Globus pallidus (tissue), 1 donor: ENCODE measurements around the gene SULT1C3.

Experiments
- DNase-seq: peaks from one replicate; pipeline ENCODE4 v3.0.0-alpha.2; 2015; ENCODE audit warnings: low spot score

The SULT1C3 gene

DNA sequence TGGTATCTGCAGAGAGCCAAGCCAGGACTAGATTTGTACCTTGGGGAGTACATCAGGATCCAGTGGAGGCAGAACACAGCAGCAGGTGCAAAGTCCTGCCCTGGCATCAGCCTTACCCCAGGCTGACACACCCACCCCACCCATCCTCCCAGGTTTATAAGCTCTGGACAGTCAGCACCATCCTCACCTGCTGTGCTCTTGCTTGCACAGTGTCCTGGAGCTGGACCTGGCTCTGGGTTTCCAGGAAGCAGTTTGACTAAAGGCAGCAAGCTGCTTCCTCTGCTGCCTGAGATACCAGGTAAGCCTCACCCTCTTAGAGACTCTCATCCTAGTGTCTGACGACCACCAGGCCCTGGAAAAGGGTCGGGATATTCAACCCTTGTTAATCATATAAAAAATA is at the start of gene SULT1C3:
SULT1C3 (plus strand) TSS at position 183 of the 400 bp plus-strand sequence. CDS start 7,227 bp downstream, outside the sequence.
- DNase-seq: no peak

DNA sequence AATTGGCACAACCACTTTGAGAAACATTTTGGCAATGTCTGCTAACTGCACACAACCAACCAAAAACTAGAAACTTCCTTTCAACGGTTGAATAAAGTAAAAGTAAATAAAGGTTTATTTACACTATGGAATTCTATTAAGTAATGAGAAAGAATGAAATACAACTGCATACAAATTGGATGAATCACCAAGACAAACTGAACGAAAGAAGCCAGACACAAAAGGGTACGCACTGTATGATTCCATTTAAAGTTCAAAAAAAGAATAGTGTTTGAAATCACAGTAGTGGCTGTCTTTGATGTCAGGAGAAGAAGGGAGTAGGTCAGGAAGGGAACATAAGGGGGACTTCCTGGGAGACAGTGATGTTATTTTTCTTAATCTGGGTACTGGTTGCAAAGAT is 46.5 kb upstream of the SULT1C3 start:
- no peak for DNase-seq

DNA sequence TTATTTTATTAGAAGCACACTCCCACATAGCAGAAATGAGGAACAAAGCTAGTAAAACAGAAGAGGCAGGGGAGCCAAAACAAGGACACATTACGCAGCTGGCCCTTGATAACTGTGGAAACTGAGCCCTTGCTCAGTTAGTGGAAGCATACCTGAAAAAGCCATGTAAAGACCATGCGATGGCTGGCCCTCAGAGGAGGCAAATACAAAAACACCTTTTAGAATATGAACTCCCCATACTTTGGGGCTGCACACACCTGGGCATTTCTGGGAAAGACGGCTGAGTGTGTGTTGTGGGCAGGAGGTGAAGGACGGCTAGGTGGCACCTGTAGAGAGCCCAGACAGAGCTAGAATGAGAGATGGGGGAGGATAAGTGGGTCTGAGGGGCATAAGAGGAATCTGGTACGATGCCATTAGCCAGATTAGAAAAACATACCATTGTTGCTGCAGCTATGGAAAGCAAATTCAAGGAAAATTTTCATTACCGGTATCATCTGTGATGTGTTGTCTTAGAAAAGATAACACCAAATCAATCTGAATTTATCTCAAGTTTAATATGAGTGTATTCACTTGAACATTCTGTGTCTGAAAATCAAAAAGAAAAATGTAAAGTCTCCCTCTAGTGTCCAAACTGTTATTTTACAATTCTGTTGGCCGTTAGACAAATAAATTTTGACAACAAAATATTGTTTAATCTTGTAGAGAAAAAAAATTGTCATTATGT is 45.2 kb upstream of the SULT1C3 start:
- no peak for DNase-seq

DNA sequence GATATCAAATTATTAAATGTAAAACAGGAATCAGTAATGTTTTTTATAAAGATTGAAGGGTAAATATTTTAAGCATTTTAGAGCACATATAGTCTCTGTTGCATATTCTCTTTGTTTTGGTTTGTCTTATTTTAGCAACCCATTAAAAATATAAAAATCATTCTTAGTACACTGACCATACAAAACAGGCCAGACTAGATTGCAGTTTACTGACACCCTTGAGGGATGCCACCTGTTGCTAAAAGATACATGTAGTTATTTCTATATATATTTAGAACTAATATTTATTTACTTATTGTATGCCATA is 44.7 kb upstream of the SULT1C3 start:
- DNase-seq: no peak

DNA sequence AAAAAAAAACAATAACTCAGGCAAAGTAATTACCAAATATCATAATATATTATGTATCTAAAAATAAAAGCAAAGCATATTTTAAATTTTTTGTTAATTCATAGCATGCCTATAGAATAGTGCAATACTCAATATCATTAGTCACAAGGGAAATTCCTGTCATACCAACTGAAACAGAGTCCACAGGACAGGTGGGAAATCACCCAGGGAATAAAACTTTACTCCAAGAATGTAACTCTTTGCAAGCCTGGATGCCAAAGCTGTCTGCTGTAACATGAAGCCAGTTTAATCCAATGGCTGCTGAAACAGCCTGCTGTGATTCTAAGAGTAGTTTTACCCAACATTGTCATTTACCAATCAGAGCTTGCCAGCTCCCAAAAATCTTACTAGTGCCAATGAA is 40.0 kb upstream of the SULT1C3 start:
- no peak for DNase-seq

DNA sequence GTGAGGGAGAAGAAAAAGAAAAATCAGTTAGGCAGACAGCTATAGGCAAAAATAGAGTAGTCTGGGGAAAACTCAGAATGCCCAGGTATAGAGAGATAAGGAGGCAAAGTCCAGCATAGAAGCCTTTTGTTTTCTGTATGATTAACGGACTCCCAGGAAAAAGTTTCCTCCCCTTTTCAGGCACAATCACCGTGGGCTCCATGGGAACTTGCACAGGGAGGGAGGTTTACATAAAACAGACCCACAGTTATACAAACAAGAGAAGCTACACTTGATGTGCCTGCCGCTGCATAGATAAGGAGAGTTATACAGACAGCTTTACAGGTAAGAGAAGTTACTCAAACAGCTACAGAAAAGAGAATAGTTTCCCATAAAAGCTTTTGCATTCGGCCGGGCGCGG is 39.2 kb upstream of the SULT1C3 start:
- DNase-seq: no peak

DNA sequence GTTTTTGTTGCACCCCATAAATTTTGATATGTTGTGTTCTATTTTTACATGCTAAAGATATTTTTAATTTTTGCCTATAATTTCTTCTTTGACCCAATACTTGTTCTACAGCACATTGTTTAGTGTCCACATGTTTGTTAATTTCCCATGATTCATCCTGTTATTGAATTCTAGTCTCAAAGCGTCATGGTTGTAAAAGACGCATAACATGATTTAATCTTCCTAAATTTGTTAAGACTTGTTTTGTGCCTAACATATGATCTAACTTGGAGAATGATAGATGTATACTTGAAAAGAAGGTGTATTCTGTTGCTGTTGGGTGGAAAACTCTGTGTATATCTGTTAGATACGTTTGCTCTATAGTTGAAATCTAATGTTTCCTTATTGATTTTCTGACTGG is 27.1 kb upstream of the SULT1C3 start:
- no peak for DNase-seq

DNA sequence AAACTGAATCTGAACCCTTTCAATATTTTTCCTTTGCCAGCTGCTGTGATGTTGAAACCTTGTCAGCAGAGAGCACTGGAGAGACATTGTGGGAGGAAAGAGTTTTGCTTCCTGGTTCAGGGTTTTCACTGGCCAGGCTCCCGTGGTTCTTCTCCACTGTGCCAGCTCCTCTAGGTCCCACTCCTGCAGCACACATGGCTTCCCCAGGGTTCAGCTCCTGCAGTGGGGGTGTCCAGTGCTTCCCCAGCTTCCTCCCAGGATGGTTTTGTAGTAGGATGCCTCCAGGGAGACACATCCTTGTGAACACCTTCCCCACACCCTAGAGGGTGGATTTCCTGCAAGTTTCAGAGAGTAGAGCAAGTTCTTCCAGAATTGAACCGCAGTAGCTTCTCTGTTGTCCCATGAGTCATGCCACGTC is 24.0 kb upstream of the SULT1C3 start:
- DNase-seq: peak; percentile 6

DNA sequence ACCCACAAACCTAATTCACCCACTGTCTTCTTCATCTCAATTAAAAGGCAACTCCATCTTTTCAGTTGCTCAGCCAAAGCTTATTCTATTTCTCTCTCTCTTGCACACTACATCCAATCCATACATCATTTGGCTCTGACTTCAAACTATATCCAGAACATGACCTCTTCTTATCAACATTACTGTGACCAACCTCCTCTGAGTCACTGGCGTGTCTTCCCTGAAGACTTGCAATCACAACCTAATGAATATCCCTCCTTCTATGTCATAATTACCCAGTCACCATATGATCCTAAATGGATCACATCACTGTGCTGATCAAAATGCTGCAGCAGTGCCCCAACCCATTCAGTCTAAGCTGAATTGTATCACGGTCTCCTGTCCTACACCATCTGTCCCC is 22.6 kb upstream of the SULT1C3 start:
- no peak for DNase-seq

DNA sequence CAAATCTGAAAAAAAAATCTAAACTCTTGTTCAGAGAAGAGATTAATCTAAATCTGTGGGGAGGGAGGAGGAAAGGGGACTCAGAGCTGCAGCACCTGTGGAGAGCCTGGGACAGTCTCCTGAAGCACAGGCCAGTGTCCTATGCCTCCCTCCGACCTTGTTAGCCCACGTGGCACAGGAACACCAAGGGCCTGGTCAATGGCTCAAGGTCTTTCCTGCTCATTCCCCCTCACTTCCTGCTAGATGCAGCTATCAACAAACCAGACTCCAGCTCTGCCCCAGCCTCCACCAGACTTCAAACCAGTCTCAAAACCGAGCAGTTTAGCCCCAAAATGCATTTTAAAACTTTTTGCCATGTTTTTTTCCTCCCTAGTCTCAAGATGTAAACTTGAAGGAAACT is 20.1 kb upstream of the SULT1C3 start:
- DNase-seq: no peak

DNA sequence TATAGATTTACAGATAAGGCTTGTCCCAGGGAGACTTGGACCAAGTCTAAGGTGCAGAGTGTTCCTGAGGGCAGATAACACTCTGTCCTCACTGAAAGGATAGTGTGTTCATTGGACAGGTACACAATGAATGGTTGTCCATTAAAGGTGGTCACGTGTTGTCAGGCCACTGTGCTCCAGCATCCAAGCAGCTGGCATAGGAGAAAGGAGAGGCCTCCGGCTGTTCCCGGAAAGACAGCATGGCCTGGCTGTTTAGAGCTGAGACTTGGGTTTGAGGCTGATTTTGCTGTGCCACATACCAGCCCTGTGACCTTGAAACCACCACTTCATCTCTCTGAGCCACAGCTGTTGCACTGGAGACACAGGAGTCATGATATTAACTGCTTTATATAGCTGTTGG is 19.6 kb upstream of the SULT1C3 start:
- no peak for DNase-seq

DNA sequence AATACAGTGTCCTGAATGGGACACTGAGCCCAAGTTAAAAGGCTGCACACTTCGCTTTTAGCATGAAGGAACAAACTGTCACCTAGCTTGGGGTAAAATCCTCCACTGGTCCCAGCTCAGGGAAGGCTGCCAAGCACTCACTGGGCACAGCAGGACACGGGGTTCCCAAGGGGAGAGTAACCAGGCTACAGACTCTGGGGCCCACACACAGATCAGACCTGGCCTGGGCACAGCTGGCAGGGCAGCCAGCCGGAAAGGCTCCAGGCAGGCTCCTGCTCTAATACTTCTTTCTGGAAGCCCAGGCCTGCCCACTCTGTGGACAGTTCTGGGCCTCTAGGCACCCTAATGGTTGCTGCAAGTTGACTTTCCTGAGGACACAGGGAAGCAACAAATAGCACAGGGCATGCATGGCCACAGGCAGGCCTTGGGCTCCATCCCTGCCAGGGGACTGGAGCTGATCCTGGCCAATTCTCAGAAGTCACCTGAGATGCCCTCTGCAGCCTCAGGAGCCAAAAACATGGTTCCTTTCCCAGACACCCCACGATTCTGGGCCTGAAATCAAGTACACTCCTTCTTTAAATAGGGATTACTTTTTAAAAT is 18.7 kb upstream of the SULT1C3 start:
- peak; percentile 25 for DNase-seq

DNA sequence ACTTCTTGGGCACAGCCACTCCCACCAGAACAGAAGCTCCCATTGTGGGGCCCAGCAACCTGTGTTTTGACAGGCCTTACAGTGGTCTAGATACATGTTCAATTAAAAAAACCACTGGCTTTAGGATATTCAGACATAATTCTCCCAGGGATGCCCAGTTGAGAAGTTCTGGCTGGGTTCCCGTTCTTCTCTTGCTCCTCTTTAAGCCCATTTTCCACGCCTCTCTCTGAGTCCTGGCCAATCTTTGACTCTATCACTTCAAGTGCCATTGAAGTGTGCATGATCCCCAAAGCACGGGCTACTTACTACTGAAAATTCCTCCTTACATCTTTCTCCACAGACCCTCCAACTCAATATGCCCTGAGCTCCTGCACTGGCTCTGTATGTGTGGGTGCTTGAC is 17.5 kb upstream of the SULT1C3 start:
- DNase-seq: no peak

DNA sequence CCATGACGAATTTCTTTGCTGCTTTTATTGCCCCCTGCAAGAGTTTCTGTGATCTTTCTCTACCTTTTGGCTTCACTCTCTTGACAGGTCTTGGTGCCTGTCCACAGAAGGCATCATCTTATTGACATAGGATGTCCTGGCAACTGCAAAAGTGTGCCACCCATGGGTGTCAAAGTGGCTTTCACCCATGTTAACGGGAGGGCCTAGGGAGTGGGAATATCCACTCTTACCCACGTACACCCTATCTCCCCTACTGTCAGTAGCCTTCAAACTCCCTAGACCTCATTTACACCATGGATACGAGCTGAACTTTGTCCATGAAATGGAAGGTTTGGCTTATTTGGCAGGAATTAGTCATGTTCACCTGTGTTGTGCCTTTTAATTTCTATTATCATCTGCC is 16.2 kb upstream of the SULT1C3 start:
- no peak for DNase-seq

DNA sequence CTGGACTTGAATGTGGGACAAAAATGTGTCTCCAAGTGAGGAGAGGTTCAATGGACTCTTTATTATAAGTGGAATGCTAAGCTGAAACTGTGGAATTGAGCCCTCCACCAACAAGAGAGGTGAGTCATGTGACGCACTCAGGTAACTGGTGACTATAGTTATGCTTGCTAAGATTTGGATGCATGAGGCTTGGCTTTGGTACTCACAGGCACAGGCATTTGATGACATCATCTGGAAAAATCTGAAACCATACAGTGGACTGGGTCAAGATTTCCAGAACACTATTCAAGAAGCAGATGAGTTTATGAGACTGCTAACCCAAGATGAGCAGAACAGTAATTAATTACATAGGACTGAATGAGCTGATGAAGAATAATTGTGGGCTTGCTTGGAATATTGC is 15.7 kb upstream of the SULT1C3 start:
- DNase-seq: no peak

DNA sequence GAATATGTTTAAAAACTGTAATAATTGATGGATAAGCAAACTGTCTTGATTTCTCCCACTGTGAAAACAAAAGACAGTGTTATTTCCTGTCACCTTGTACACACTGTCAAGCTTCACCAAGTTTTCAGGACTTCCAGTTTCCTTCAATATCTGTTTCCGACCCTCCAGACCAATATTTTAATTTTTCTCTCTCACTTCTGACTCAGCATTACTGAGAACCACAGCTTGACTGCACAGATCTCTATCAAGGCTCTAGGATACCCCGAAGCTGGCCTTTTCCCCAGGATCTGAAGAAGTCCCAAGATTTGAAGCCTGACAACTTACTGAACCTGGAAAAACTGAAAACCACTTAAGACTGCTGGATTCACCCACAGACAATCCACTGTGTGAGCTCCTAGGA is 13.2 kb upstream of the SULT1C3 start:
- no peak for DNase-seq

DNA sequence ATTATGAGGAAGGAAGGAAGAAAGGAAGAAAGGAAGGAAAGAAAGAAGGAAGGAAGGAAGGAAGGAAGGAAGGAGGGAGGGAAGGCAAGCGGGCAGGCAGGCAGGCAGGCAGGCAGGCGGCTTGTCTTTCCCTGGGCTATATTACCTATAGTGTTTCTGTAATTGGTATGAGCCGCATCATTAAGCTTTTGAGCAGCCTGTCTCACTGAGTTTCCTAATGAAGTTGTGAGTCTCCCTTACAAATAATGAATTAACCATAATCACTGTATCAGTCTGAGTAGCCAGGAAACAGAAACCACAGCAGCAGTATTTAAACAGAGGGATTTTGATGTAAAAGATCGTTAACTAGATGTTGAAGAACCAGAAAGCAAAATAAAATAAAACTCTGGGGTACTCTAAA is 11.8 kb upstream of the SULT1C3 start:
- no peak for DNase-seq

DNA sequence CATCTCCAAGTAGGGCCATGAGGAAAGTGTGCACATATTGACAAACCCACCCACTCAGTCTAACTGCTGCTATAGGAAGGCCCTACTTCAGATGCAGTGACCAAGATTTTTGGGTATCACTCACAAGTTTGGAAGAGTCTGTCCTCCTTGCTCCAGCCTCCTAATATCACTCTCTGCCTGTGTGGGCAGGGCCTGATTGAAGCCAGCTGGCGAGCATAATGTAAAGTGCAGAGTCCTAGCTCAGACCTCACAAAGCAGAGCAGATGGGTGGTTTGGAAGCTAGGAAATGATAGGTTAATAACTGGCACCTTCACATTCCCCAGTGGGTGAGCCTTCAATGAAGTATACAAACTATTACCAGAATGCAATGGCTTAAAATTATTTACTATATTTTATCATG is 11.2 kb upstream of the SULT1C3 start:
- DNase-seq: no peak

DNA sequence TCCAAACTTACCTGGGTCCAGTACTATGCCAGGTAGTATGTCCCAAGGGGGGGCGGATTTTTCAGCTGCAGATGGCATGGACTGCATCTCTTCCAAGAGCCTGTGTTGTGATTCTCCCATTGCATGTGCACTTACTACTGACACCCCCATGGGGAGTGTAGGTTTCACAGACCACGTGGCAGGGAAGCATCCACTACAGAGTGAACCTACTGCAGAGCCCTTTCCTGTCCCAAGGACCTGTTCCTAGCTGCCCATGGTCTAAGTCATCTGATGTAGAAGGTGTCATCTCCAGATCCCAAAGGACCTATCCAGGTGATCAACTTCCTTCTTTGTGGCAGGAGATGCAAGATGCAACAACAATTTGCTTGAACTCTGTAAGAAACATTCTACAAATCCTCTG is 9.9 kb upstream of the SULT1C3 start:
- no peak for DNase-seq

DNA sequence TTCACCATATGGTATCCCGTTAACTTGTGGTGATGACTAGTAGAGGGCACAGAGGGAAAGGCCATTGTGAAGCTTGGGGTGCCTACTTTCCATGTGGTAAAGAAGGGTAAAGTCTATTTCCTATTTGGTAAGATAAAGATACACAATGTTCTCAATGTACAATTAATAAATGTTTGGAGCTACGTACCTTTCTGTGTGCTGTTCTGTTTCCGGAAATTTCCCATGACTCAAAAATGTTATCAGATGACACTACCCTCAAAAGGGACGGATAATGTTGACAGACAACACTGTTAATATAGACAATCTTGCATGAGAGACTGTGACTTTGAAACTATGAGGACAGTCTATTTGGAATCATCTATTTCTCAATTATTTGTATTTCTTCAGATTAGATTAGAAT is 4.2 kb upstream of the SULT1C3 start:
- no peak for DNase-seq

DNA sequence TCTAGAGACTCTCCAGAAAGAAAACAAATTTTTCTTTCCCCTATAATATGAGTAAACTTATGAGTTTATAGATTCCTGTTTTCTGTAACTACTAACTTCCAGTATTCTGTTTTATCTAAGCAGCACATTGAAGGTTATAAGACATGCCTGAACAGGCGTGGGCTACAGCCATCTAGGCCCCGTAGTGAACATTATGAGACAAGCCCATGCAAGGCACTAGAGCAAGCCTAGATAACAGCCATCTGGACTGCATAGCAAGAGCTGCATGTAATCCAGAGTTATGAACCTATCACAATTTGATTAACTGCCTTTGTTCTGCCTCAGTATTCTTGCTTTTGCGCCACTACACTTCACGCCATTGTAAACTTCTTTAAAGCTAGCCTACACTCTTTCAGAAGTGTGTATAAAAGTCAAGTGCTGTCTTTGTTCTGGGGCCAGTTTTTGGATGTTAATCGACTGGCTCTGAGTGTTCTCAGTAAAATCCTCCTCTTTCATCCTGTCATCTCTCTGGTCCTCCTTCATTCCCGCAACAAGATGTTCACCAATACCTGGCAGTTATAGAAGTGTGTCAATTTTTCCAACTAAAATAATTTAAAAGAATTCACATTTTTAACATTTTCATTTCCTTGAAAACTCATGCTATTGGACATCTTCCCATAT is 3.0 kb upstream of the SULT1C3 start:
- no peak for DNase-seq

DNA sequence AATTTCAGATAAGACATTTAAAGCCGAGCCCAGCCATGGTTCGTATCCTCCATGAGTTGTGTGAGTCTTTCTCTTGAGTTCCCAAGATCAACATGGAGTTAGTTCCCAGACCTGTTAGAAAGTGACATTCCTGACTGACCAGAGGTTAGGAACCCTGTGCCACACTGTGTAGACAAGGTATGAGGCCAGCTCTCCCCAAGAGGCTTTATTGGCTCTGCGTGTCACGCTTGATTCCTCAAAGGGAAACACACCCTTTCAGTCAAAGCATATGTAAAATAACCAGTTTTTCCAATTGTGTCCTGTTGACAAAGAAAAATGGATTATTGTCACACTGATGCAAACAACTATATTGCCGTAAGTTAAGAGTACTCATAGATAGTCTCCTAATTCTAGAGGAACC is 1.2 kb downstream of the SULT1C3 start:
- no peak for DNase-seq

DNA sequence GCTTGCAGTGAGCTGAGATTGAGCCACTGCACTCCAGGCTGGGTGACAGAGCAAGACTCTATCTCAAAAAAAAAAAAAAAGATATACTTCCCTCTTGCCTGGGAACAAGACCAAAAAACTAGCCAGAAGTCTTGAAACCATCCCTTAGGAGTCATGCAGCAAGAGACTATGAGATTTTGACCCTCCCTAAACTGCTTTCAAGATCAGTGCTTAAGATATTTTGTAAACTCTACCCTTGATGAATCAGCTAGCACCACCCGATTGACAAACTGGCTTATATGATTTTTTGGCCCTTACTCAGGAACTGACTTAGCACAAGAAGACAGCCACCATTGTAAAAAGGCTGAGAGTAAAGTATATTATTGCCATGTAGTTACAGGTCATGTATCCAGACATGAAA is 3.8 kb downstream of the SULT1C3 start:
- no peak for DNase-seq
